HL-60 (cell line): ENCODE results near the gene IVD.

Experiments used
- DNase-seq, 2 experiments: peaks; one replicate each; pipeline ENCODE4 v3.0.0-alpha.2; 2010 to 2020; ENCODE audit warnings: low read depth in 1 of 2, low spot score in 1 of 2
- H3K27ac ChIP-seq: fragments of 250-450 bp; sonication (Bioruptor Pico); replicated peaks from 2 replicates; pipeline ENCODE4 v1.5.1; 2020; ENCODE audit warnings: mild to moderate bottlenecking, moderate library complexity
- H3K27me3 ChIP-seq: fragments of 250-450 bp; sonication (Bioruptor Pico); 2 replicates; pipeline ENCODE4 v1.5.1; 2021; ENCODE audit warnings: mild to moderate bottlenecking, moderate library complexity; ENCODE audit not compliant: insufficient read depth, poor library complexity, severe bottlenecking
- H3K4me3 ChIP-seq: replicated peaks from 2 replicates; pipeline ENCODE4 v1.5.1; 2011; ENCODE audit warnings: mild to moderate bottlenecking, control low read depth, low read length; ENCODE audit not compliant: insufficient read depth
- GABPA ChIP-seq: IDR thresholded peaks from 2 replicates; pipeline ENCODE4 v1.6.1; 2012; ENCODE audit warnings: low read depth
- POLR2AphosphoS5 ChIP-seq: IDR thresholded peaks from 2 replicates; pipeline ENCODE4 v1.6.1; 2012; ENCODE audit warnings: low read depth
- SPI1 ChIP-seq: IDR thresholded peaks from 2 replicates; pipeline ENCODE4 v1.6.1; 2012; ENCODE audit warnings: low read depth, mild to moderate bottlenecking, borderline replicate concordance
- TF ChIP-seq, protein P1 (sequence below): IDR thresholded peaks from one replicate; pipeline ENCODE4 v1.5.1; 2011; ENCODE audit warnings: low read length, control low read depth, inconsistent platforms; ENCODE audit not compliant: insufficient read depth
- TF ChIP-seq, protein P2 (sequence below): IDR thresholded peaks from 2 replicates; pipeline ENCODE4 v1.6.1; 2012; ENCODE audit warnings: low read depth; ENCODE audit not compliant: insufficient replicate concordance

IVD gene

DNA sequence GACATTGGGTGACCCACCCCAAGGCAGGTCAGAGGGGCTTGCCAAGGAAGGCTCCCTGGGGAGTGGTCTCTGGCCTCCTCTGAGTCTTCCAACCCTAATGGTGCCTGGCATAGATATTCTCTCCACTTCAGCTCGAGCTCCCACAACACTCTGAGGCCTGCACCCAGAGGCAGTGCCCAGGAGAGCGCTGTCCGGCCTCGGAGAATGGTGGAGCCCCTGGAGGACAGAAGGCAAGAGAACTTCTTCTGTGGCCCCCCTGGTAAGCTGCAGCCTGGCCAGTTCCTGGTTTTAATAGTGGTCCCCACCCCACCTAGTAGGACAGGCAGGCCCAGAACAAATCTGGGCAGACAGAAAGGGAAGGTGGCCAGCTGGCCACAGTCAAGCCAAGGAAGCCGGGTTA is 40.6 kb upstream of the IVD start:
- no peak overlapping the region for H3K4me3 ChIP-seq
- no peak overlapping the region for H3K27ac ChIP-seq
- no peaks in the 10 kb centered on the region for H3K27me3 ChIP-seq
- DNase-seq = no peak
- TF ChIP-seq, protein P1, sequence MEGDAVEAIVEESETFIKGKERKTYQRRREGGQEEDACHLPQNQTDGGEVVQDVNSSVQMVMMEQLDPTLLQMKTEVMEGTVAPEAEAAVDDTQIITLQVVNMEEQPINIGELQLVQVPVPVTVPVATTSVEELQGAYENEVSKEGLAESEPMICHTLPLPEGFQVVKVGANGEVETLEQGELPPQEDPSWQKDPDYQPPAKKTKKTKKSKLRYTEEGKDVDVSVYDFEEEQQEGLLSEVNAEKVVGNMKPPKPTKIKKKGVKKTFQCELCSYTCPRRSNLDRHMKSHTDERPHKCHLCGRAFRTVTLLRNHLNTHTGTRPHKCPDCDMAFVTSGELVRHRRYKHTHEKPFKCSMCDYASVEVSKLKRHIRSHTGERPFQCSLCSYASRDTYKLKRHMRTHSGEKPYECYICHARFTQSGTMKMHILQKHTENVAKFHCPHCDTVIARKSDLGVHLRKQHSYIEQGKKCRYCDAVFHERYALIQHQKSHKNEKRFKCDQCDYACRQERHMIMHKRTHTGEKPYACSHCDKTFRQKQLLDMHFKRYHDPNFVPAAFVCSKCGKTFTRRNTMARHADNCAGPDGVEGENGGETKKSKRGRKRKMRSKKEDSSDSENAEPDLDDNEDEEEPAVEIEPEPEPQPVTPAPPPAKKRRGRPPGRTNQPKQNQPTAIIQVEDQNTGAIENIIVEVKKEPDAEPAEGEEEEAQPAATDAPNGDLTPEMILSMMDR = no peak
- no peak for TF ChIP-seq POLR2AphosphoS5
- no peak for TF ChIP-seq GABPA
- TF ChIP-seq, protein P2, sequence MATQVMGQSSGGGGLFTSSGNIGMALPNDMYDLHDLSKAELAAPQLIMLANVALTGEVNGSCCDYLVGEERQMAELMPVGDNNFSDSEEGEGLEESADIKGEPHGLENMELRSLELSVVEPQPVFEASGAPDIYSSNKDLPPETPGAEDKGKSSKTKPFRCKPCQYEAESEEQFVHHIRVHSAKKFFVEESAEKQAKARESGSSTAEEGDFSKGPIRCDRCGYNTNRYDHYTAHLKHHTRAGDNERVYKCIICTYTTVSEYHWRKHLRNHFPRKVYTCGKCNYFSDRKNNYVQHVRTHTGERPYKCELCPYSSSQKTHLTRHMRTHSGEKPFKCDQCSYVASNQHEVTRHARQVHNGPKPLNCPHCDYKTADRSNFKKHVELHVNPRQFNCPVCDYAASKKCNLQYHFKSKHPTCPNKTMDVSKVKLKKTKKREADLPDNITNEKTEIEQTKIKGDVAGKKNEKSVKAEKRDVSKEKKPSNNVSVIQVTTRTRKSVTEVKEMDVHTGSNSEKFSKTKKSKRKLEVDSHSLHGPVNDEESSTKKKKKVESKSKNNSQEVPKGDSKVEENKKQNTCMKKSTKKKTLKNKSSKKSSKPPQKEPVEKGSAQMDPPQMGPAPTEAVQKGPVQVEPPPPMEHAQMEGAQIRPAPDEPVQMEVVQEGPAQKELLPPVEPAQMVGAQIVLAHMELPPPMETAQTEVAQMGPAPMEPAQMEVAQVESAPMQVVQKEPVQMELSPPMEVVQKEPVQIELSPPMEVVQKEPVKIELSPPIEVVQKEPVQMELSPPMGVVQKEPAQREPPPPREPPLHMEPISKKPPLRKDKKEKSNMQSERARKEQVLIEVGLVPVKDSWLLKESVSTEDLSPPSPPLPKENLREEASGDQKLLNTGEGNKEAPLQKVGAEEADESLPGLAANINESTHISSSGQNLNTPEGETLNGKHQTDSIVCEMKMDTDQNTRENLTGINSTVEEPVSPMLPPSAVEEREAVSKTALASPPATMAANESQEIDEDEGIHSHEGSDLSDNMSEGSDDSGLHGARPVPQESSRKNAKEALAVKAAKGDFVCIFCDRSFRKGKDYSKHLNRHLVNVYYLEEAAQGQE = no peak
- TF ChIP-seq SPI1 = no peak

GRCh38 chr15:40365624-40366456 is 39.8 kb upstream of the IVD start:
- DNase-seq = no peak
- H3K27me3 ChIP-seq = no peaks in the 10 kb centered on the region
- no peak overlapping the region for H3K4me3 ChIP-seq
- no peak for TF ChIP-seq POLR2AphosphoS5
- TF ChIP-seq GABPA = no peak
- TF ChIP-seq SPI1 = no peak
- no peak overlapping the region for H3K27ac ChIP-seq

DNA sequence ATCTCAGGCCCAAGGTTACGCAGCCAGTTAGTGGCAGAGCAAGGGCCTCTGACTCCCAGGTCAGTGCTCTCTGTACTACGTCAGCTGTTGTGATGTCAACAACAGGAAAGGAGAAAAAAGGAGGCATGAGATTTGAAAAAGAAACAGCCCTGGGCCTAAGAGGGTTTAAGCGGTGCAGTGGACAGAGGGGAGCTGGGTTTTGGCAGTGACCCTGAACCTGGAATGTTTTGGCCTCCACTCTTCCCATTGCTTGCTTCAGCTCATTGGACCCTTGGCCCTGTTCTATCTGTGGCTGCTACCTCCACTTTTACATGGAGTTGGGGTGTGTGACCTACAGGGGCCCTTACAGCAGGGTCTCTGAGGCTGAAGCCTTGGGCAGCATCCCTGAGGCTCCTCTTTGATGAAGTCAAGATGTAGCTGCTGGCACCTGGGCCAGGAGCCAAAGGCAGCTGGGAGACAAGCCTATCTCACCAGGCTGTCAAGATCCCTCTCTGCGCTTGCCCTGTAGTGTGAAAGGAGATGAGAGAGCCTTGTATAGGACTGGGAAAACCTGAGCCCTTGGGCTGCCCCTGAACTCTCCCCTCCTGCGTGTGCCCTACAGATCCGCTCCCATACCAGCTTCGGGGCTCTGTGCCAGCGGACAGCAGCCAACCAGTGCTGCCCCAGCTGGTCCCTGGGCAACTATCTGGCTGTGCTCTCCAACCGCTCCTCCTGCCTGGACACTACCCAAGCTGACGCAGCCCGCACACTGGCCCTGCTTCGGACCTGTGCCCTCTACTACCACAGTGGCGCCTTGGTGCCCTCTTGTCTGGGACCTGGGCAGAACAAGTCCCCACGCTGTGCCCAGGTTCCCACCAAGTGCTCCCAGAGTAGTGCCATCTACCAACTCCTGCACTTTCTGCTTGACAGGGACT is 38.9 kb upstream of the IVD start:
- Histone ChIP-seq H3K4me3 (no peak overlapping the region), H3K27me3 (no peaks in the 10 kb centered on the region), H3K27ac (no peak overlapping the region; the same call in 1 of the 2 replicates)
- no peak for DNase-seq
- TF ChIP-seq, protein P1 = no peak
- TF ChIP-seq POLR2AphosphoS5 (no peak), GABPA (no peak), SPI1 (no peak)
- TF ChIP-seq, protein P2 = no peak

DNA sequence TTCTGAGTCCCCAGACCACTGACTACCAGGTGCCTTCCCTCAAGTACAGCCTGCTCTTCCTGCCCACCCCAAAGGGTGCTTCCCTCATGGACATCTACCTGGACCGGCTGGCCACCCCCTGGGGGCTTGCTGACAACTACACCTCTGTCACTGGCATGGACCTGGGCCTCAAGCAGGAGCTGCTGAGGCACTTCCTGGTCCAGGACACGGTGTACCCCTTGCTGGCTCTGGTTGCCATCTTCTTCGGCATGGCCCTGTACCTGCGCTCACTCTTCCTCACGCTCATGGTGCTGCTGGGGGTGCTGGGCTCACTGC is 38.3 kb upstream of the IVD start:
- Histone ChIP-seq H3K27me3 (no peaks in the 10 kb centered on the region), H3K4me3 (peak overlapping the region; percentile 51), H3K27ac (peak overlapping the region; percentile 61)
- DNase-seq = no peak
- TF ChIP-seq, protein P2 = no peak
- TF ChIP-seq GABPA (no peak), POLR2AphosphoS5 (no peak; the same call in 1 of the 2 replicates), SPI1 (no peak)
- TF ChIP-seq, protein P1 = no peak
